MCF 10A (cell line): Measurements from ENCODE around the gene ISY1. TPM values are rescaled to one million over a fixed set of nuclear protein-coding genes. Genes with fewer than 3 reads are reported as not detected.

Experiments used
- BruUV-seq: library from RNA; stranded (reverse); fragments of 400-500 nt; replicated peaks from 2 replicates; lab custom pipeline; 2021; lab: Mats Ljungman, UMichigan
- CTCF ChIA-PET: fragments of 300-600 bp; sonication (Branson Sonifier 250); formaldehyde crosslinking; extraction: SDS; loops from one replicate; lab custom pipeline; 2021; ENCODE audit warnings: antibody characterized with exemption, inconsistent platforms; lab: Yijun Ruan, JAX
- POLR2A ChIA-PET: fragments of 300-600, 350-650 bp; sonication (Branson Sonifier 250); formaldehyde crosslinking; extraction: SDS; loops from one replicate; lab custom pipeline; 2020; ENCODE audit warnings: antibody characterized with exemption, inconsistent platforms; lab: Yijun Ruan, JAX
- DNase-seq: peaks from one replicate; pipeline ENCODE4 v3.0.0-alpha.2; 2018; ENCODE audit not compliant: unreplicated experiment
- H3K27ac Mint-ChIP-seq: one replicate; pipeline ENCODE4 v1.8.0; 2022; ENCODE audit warnings: mild to moderate bottlenecking, low read depth, mixed read lengths; ENCODE audit not compliant: unreplicated experiment
- H3K27me3 Mint-ChIP-seq: one replicate; pipeline ENCODE4 v1.8.0; 2022; ENCODE audit warnings: mixed read lengths; ENCODE audit not compliant: insufficient read depth, unreplicated experiment
- H3K36me3 Mint-ChIP-seq: one replicate; pipeline ENCODE4 v1.8.0; 2022; ENCODE audit warnings: mild to moderate bottlenecking, moderate library complexity, mixed read lengths; ENCODE audit not compliant: insufficient read depth, unreplicated experiment
- H3K4me1 Mint-ChIP-seq: one replicate; pipeline ENCODE4 v1.8.0; 2022; ENCODE audit warnings: mixed read lengths; ENCODE audit not compliant: insufficient read depth, unreplicated experiment
- H3K4me3 Mint-ChIP-seq: one replicate; pipeline ENCODE4 v1.8.0; 2022; ENCODE audit warnings: mild to moderate bottlenecking, moderate library complexity, mixed read lengths; ENCODE audit not compliant: unreplicated experiment
- H3K9me3 Mint-ChIP-seq: one replicate; pipeline ENCODE4 v1.8.0; 2022; ENCODE audit warnings: mixed read lengths; ENCODE audit not compliant: unreplicated experiment
- CTCF ChIP-seq: fragments of 200-600 bp; IDR thresholded peaks from one replicate; pipeline ENCODE4 v1.8.0; 2022; ENCODE audit warnings: antibody characterized with exemption, mild to moderate bottlenecking; ENCODE audit not compliant: unreplicated experiment
- intact Hi-C: fragments of 100-400 bp; cut with micrococcal nuclease; formaldehyde crosslinking; loops from 2 replicates; pipeline ENCODE4 v1.14.1; 2022
- total RNA-seq: library from RNA; stranded (reverse); gene quantifications from 2 replicates; pipeline ENCODE4 v1.2.3, GENCODE V29; 2022

Gene ISY1
- total RNA-seq, 1 experiment from 2014 or later = 52.5 TPM

GRCh38 chr3:129082026-129082425, 78.8 kb downstream of the ISY1 start:
- H3K4me3 Mint-ChIP-seq = no peak overlapping the region
- H3K36me3 Mint-ChIP-seq = no peaks in the 10 kb centered on the region
- H3K27me3 Mint-ChIP-seq = no peaks in the 10 kb centered on the region
- no peaks in the 10 kb centered on the region for H3K9me3 Mint-ChIP-seq
- intact Hi-C loops = no loop called here
- H3K4me1 Mint-ChIP-seq = no peaks in the 10 kb centered on the region
- no peak for DNase-seq
- ChIA-PET CTCF (interaction anchor here (0.5 kb wide), 1 partner anchor 263 kb away, joined by 3 read pairs; no protein-coding TSS in a partner anchor), POLR2A (no interaction called here)
- H3K27ac Mint-ChIP-seq = no peak overlapping the region
- no peak for TF ChIP-seq CTCF
- no TSS peak for BruUV-seq

DNA sequence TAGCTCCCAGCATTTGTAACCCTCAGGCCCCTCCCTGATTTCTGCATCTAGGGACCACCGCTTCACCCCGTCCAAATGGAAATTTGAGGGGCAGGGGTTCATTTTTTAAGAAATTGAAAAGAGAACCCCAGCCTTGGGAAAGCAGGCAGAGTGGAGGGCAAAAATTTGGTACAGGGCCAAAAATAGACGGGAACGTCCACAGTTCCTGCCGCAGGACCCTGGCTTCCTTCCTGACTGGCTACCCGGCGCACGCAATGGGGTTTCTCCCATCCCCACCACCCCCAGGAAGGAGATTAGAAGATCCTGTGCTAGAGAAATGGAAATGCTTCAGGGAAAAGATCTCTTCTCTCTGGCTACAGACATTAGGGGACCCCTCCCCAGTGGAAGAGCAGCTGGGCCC, 79.4 kb downstream of the ISY1 start:
- no TSS peak for BruUV-seq
- H3K4me3 Mint-ChIP-seq = no peak overlapping the region

GRCh38 chr3:129078510-129078909, 82.4 kb downstream of the ISY1 start:
- TF ChIP-seq CTCF = no peak
- Mint-ChIP-seq H3K36me3 (no peaks in the 10 kb centered on the region), H3K4me3 (no peak overlapping the region), H3K27ac (no peak overlapping the region), H3K27me3 (no peaks in the 10 kb centered on the region), H3K4me1 (no peaks in the 10 kb centered on the region), H3K9me3 (no peaks in the 10 kb centered on the region)
- DNase-seq = no peak
- POLR2A ChIA-PET = interaction anchor here (0.7 to 1.2 kb wide), 2 partner anchors 25 to 195 kb away, joined by 3 read pairs; no protein-coding TSS in a partner anchor
- BruUV-seq = no TSS peak
- intact Hi-C loops = no loop called here
- CTCF ChIA-PET = interaction anchor here (0.6 kb wide), 1 partner anchor 182 kb away, joined by 3 read pairs; no protein-coding TSS in a partner anchor

More for the DNA sequence above, 79.4 kb downstream of the ISY1 start:
- Mint-ChIP-seq H3K27ac (no peak overlapping the region), H3K9me3 (no peaks in the 10 kb centered on the region), H3K4me1 (no peaks in the 10 kb centered on the region), H3K27me3 (no peaks in the 10 kb centered on the region), H3K36me3 (no peaks in the 10 kb centered on the region)
- intact Hi-C loops = no loop called here
- CTCF ChIA-PET = interaction anchor here (1.3 kb wide), 1 partner anchor 28 kb away, joined by 3 read pairs; no protein-coding TSS in a partner anchor
- POLR2A ChIA-PET = no interaction called here
- no peak for DNase-seq
- TF ChIP-seq CTCF = no peak

Other genes starting within 250 kb of the ISY1 start
- 0.10 and 0.16 TPM in 2 replicates for gene CFAP92, start 167.0 kb downstream of the ISY1 start, total RNA-seq
- not detected in 2 replicates for gene EFCC1, start 159.8 kb downstream of the ISY1 start, total RNA-seq
- not detected in 2 replicates for gene GP9, start 100.3 kb downstream of the ISY1 start, total RNA-seq
- 18.5 and 18.9 TPM in 2 replicates for gene RAB43, start 39.3 kb downstream of the ISY1 start, total RNA-seq
- gene CNBP, start 22.8 kb upstream of the ISY1 start, total RNA-seq = 519 and 557 TPM in 2 replicates
- gene COPG1, start 88.5 kb upstream of the ISY1 start, total RNA-seq = 225 and 298 TPM in 2 replicates
- 29.4 and 42.8 TPM in 2 replicates for gene HMCES, start 117.8 kb upstream of the ISY1 start, total RNA-seq